K562 (cell line): ENCODE data around the gene DHX58. TPM values are rescaled to one million over a fixed set of nuclear protein-coding genes. Genes with fewer than 3 reads are reported as not detected.

Source experiments
- BCL6 ChIP-seq: fragments of 250-450 bp; sonication (Bioruptor Pico); IDR thresholded peaks from 2 replicates; pipeline ENCODE4 v1.4.0; 2020
- E2F6 ChIP-seq, 2 experiments: IDR thresholded peaks; 2 replicates each; pipeline ENCODE4 v1.6.1; 2011; ENCODE audit warnings: borderline replicate concordance in 1 of 2, control low read depth in 1 of 2, low read depth in 1 of 2, low read length in 1 of 2, mild to moderate bottlenecking in 1 of 2, mixed read lengths in 1 of 2, moderate library complexity in 1 of 2; ENCODE audit not compliant: insufficient read depth in 1 of 2, insufficient read length in 1 of 2, poor library complexity in 1 of 2, severe bottlenecking in 1 of 2; ENCODE audit errors: extremely low read depth in 1 of 2
- EZH2 ChIP-seq: IDR thresholded peaks from 2 replicates; pipeline ENCODE4 v1.6.1; 2012; ENCODE audit warnings: low read depth, mild to moderate bottlenecking, inconsistent platforms, low read length, borderline replicate concordance
- FOSL1 ChIP-seq: fragments of 200-800 bp; sonication (Bioruptor generic); conservative IDR thresholded peaks from 2 replicates; pipeline ENCODE4 v1.6.1; 2016; ENCODE audit warnings: missing genetic modification characterization, missing compliant biosample characterization
- GMEB1 ChIP-seq: fragments of 250-450 bp; sonication (Bioruptor Pico); IDR thresholded peaks from 2 replicates; pipeline ENCODE4 v1.4.0; 2020; ENCODE audit warnings: mild to moderate bottlenecking
- HDAC1 ChIP-seq, 2 experiments: fragments of 450-650 bp; IDR thresholded peaks; 2 replicates each; pipeline ENCODE4 v1.6.1; 2016 to 2017; ENCODE audit warnings: inconsistent platforms in 1 of 2, mild to moderate bottlenecking in 1 of 2, moderate library complexity in 1 of 2
- HNRNPUL1 ChIP-seq: fragments of 200-400 bp; formaldehyde crosslinking; IDR thresholded peaks from 2 replicates; pipeline ENCODE4 v1.6.1; 2017; ENCODE audit warnings: low read length
- ILF3 ChIP-seq: fragments of 450-650 bp; IDR thresholded peaks from 2 replicates; pipeline ENCODE4 v1.6.1; 2018; ENCODE audit warnings: antibody characterized with exemption, mild to moderate bottlenecking, moderate library complexity, borderline replicate concordance
- JUND ChIP-seq, 2 experiments: IDR thresholded peaks; 2 replicates in 1 of 2; 3 replicates in 1 of 2; pipeline ENCODE4 v1.6.1; 2011; ENCODE audit warnings: borderline replicate concordance in 2 of 2, low read depth in 2 of 2, low read length in 2 of 2, improper control_type of control experiment in 1 of 2, missing biosample characterization in 1 of 2, missing genetic modification characterization in 1 of 2, missing genetic modification reagents in 1 of 2
- KDM5B ChIP-seq: fragments of 200-600 bp; sonication (generic); IDR thresholded peaks from 2 replicates; pipeline ENCODE4 v1.6.1; 2012; ENCODE audit warnings: low read depth, mild to moderate bottlenecking, moderate library complexity, low read length, control low read depth, inconsistent platforms; ENCODE audit not compliant: insufficient replicate concordance
- L3MBTL2 ChIP-seq: fragments of 450-650 bp; IDR thresholded peaks from 2 replicates; pipeline ENCODE4 v1.6.1; 2016; ENCODE audit warnings: mild to moderate bottlenecking, moderate library complexity
- MAFF ChIP-seq: IDR thresholded peaks from 2 replicates; pipeline ENCODE4 v1.6.1; 2012; ENCODE audit warnings: low read length, improper control_type of control experiment
- MLLT1 ChIP-seq, 2 experiments: fragments of 450-650 bp; IDR thresholded peaks; 2 replicates each; pipeline ENCODE4 v1.6.1; 2016
- MXI1 ChIP-seq: IDR thresholded peaks from 2 replicates; pipeline ENCODE4 v1.6.1; 2011; ENCODE audit warnings: low read depth, mild to moderate bottlenecking, improper control_type of control experiment, low read length
- NKRF ChIP-seq: fragments of 450-650 bp; IDR thresholded peaks from 2 replicates; pipeline ENCODE4 v1.6.1; 2016; ENCODE audit warnings: borderline replicate concordance
- NRF1 ChIP-seq, 2 experiments: fragments of 450-650 bp; IDR thresholded peaks in 1 of 2; conservative IDR thresholded peaks in 1 of 2; 2 replicates each; pipeline ENCODE4 v1.6.1; 2014; ENCODE audit warnings: mild to moderate bottlenecking in 2 of 2
- SOX6 ChIP-seq: fragments of 450-650 bp; IDR thresholded peaks from 2 replicates; pipeline ENCODE4 v1.6.1; 2014; ENCODE audit warnings: mild to moderate bottlenecking
- SRSF3 ChIP-seq: fragments of 200-400 bp; formaldehyde crosslinking; IDR thresholded peaks from 2 replicates; pipeline ENCODE4 v1.6.1; 2016; ENCODE audit warnings: mild to moderate bottlenecking, low read length, moderate library complexity; ENCODE audit not compliant: insufficient read depth
- TAF1 ChIP-seq: IDR thresholded peaks from 2 replicates; pipeline ENCODE4 v1.6.1; 2011; ENCODE audit warnings: mild to moderate bottlenecking, low read length, moderate library complexity; ENCODE audit not compliant: insufficient read depth, control insufficient read depth, severe bottlenecking; ENCODE audit errors: extremely low read depth
- TCF7L2 ChIP-seq: fragments of 150-350 bp; IDR thresholded peaks from 2 replicates; pipeline ENCODE4 v1.6.1; 2016; ENCODE audit warnings: low read depth, mild to moderate bottlenecking, low read length, moderate library complexity
- ZNF75A ChIP-seq: fragments of 450-650 bp; formaldehyde crosslinking; IDR thresholded peaks from 2 replicates; pipeline ENCODE4 v1.4.0; 2020; ENCODE audit warnings: mild to moderate bottlenecking
- polyA plus RNA-seq, 8 experiments: library from polyadenylated mRNA; depleted of rRNA in 4 of 8; stranded (reverse) in 5 of 8; unstranded in 3 of 8; fragments of >200 nt; fragmentation: Nextera tagmentation in 2 of 8; fragmentation: Illumina TruSeq in 1 of 8; extraction: Ambion mirVana in 2 of 8; extraction: Trizol in 1 of 8; gene quantifications; 2 replicates each; pipeline versions ENCODE4 v1.2.1 to v1.2.3, GENCODE V29; 2011 to 2014; ENCODE audit warnings: inconsistent platforms in 1 of 8, missing spikeins in 1 of 8
- total RNA-seq, 7 experiments: library from RNA; depleted of rRNA in 6 of 7; stranded (reverse); fragments of >200 nt in 6 of 7; fragmentation: Illumina TruSeq in 2 of 7; extraction: Trizol in 2 of 7; gene quantifications; 2 replicates each; pipeline versions ENCODE4 v1.2.1 to v1.2.3, GENCODE V29; 2011 to 2021; ENCODE audit warnings: low replicate concordance in 1 of 7

Gene DHX58
- total and polyA plus RNA-seq, 9 of the 15 experiments (the other 6 are each of a cell fraction or from before 2014, with no cell fraction given) = 0.15 to 3.0 (median 1.4) TPM

GRCh38 chr17:42112552-42113176 is at the start of gene DHX58 (continued):
- TF ChIP-seq GMEB1 = no peak
- 0 out of 4 replicates have a peak, but pooled peaks have one; percentile 19 to 36 for TF ChIP-seq NRF1 (conservative IDR thresholded peaks at IDR 0.05 in 1 of 2, IDR thresholded peaks at IDR 0.05 in 1 of 2)
- TF ChIP-seq BCL6 = no peak
- no peak for TF ChIP-seq MLLT1 (IDR thresholded peaks at IDR 0.05)
- no peak for TF ChIP-seq FOSL1 (tag)
- no peak for TF ChIP-seq ILF3
- no peak for TF ChIP-seq EZH2
- TF ChIP-seq SOX6 = no peak
- peak; percentile 29; the same call in 1 of the 2 replicates for TF ChIP-seq MXI1
- no peak for TF ChIP-seq SRSF3
- TF ChIP-seq JUND (IDR thresholded peaks at IDR 0.05; ENCODE audit: borderline replicate concordance, low read depth, low read length) = no peak
- no peak for TF ChIP-seq JUND (tag; IDR thresholded peaks at IDR 0.05; ENCODE audit: borderline replicate concordance, low read depth, low read length)
- TF ChIP-seq HDAC1 (IDR thresholded peaks at IDR 0.05) = peak in 1 of 2 experiments; percentile 44; a peak in 1 of 4 replicates
- 0 out of 2 replicates have a peak, but pooled peaks have one; percentile 12 for TF ChIP-seq L3MBTL2
- TF ChIP-seq KDM5B = peak; percentile 28
- no peak for TF ChIP-seq MAFF
- TF ChIP-seq E2F6 (IDR thresholded peaks at IDR 0.05; ENCODE audit: borderline replicate concordance in 1 of 2, extremely low read depth in 1 of 2, insufficient read depth in 1 of 2, insufficient read length in 1 of 2, low read depth in 1 of 2, low read length in 1 of 2, poor library complexity in 1 of 2, severe bottlenecking in 1 of 2) = peak in 1 of 2 experiments; percentile 21
- TF ChIP-seq ZNF75A (CRISPR knock-in tag) = no peak
- no peak for TF ChIP-seq HNRNPUL1
- peak; percentile 61; the same call in 1 of the 2 replicates for TF ChIP-seq NKRF
- peak; percentile 11 for TF ChIP-seq TAF1
- no peak for TF ChIP-seq TCF7L2
